ENCODE measurements around the gene IRX4. TPM values are rescaled to one million over a fixed set of nuclear protein-coding genes. Genes with fewer than 3 reads are reported as not detected.

IRX4 gene
- total and polyA plus RNA-seq, 2 of the 4 experiments (the other 2 are of a cell fraction), result not detected

DNA sequence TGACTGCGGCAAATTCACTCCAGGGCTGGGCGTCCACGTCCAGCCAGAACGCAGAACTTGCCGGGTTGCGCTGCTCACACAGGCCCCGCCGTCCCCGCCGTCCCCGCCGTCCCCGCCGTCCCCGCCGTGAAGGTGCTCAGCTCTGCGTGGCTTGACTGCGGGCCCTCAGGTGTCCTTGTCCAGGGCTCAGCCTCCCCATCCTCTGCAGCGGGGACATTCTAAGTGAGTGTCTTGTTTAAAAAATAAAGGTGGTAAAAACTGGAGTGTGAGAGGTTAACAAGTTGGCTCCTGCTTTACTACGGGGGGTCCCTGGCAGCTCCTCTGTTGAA is 14.9 kb downstream of the IRX4 start:
- TF ChIP-seq, protein P1, sequence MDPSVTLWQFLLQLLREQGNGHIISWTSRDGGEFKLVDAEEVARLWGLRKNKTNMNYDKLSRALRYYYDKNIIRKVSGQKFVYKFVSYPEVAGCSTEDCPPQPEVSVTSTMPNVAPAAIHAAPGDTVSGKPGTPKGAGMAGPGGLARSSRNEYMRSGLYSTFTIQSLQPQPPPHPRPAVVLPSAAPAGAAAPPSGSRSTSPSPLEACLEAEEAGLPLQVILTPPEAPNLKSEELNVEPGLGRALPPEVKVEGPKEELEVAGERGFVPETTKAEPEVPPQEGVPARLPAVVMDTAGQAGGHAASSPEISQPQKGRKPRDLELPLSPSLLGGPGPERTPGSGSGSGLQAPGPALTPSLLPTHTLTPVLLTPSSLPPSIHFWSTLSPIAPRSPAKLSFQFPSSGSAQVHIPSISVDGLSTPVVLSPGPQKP (IDR thresholded peaks at IDR 0.05; ENCODE audit: borderline replicate concordance, low read depth, low read length), result no peak
- no peak for TF ChIP-seq MAFK (IDR thresholded peaks at IDR 0.05; ENCODE audit: low read depth, low read length)
- TF ChIP-seq MXI1 (IDR thresholded peaks at IDR 0.05; ENCODE audit: borderline replicate concordance, low read depth, low read length), result no peak
- TF ChIP-seq, protein P2, sequence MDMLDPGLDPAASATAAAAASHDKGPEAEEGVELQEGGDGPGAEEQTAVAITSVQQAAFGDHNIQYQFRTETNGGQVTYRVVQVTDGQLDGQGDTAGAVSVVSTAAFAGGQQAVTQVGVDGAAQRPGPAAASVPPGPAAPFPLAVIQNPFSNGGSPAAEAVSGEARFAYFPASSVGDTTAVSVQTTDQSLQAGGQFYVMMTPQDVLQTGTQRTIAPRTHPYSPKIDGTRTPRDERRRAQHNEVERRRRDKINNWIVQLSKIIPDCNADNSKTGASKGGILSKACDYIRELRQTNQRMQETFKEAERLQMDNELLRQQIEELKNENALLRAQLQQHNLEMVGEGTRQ (IDR thresholded peaks at IDR 0.05; ENCODE audit: low read depth, low read length), result no peak
- TF ChIP-seq MAZ (IDR thresholded peaks at IDR 0.05; ENCODE audit: borderline replicate concordance, low read depth, low read length), result no peak
- no peak for TF ChIP-seq POLR2A (IDR thresholded peaks at IDR 0.05; ENCODE audit: low read depth, low read length)
- TF ChIP-seq RAD21 (IDR thresholded peaks at IDR 0.05; ENCODE audit: low read length), result no peak
- no peak for TF ChIP-seq BHLHE40 (IDR thresholded peaks at IDR 0.05; ENCODE audit: low read depth, low read length)
- H2BK5ac ChIP-seq (ENCODE audit: low read depth, low read length, poor library complexity, severe bottlenecking), result no peak overlapping the region
- WGBS, 2 experiments (ENCODE audit: extremely low coverage in 2 of 2, insufficient read length in 1 of 2), result no CpG with 5 or more reads among the region's 20 CpGs
- H3K27ac ChIP-seq (ENCODE audit: insufficient read depth, low read length), result no peak overlapping the region
- no peak overlapping the region for H2AFZ ChIP-seq (replicated peaks; ENCODE audit: low read length, poor library complexity)
- no peak overlapping the region for H2BK15ac ChIP-seq (ENCODE audit: low read depth, low read length)
- H3K4ac ChIP-seq (ENCODE audit: low read depth, low read length), result no peak overlapping the region
- no peak overlapping the region for H2AK9ac ChIP-seq (replicated peaks; ENCODE audit: low read depth, low read length, poor library complexity)
- no peaks in the 10 kb centered on the region for H3K79me1 ChIP-seq (ENCODE audit: low read depth in 1 of 2, low read length in 2 of 2)
- no peaks in the 10 kb centered on the region; the same call in 1 of the 2 replicates for H4K20me1 ChIP-seq (ENCODE audit: insufficient read depth, low read length)
- no peaks in the 10 kb centered on the region for H3K36me3 ChIP-seq (ENCODE audit: control insufficient read depth, insufficient read depth, low read length)
- no TSS peak for BruUV-seq (replicated peaks)
- ChIA-PET CTCF (no interaction called here), POLR2A (ENCODE audit: unreplicated experiment) (no interaction called here)
- dilution Hi-C loops (cut with HindIII; ENCODE audit: low sequenced_read_pairs, unreplicated experiment) (no loop called here), intact Hi-C loops (cut with micrococcal nuclease) (no loop called here), in situ Hi-C loops (cut with MboI; ENCODE audit: low sequenced_read_pairs) (no loop called here)
- no peak overlapping the region for H4K91ac ChIP-seq (ENCODE audit: insufficient read depth, low read depth, low read length)
- no peaks in the 10 kb centered on the region for H3K9me1 ChIP-seq (ENCODE audit: insufficient read depth, low read length)
- DNase-seq (no peak), ATAC-seq (ENCODE audit: low read depth) (no peak)
- H3K9me3 ChIP-seq (ENCODE audit: control insufficient read depth, insufficient read depth, low read length), result no peaks in the 10 kb centered on the region
- peaks cover 37% of the 10 kb centered on the region for H3K27me3 ChIP-seq (ENCODE audit: control insufficient read depth, insufficient read depth, low read length)
- no peak overlapping the region for H3K4me3 ChIP-seq (ENCODE audit: insufficient read depth, low read depth, low read length)
- H3K4me2 ChIP-seq (ENCODE audit: low read depth, low read length), result no peak overlapping the region
- no peaks in the 10 kb centered on the region for H3K4me1 ChIP-seq (ENCODE audit: control insufficient read depth, insufficient read depth, low read length)
- no peak overlapping the region for H3K18ac ChIP-seq (ENCODE audit: low read depth, low read length)
- H3K14ac ChIP-seq (replicated peaks; ENCODE audit: low read depth, low read length), result no peak overlapping the region
- H3K9ac ChIP-seq (ENCODE audit: low read depth, low read length), result no peak overlapping the region
- no peak overlapping the region for H3K56ac ChIP-seq (ENCODE audit: extremely low read depth, insufficient read depth, low read length)
- no peak overlapping the region for H4K5ac ChIP-seq (ENCODE audit: low read depth, low read length)
- no peak overlapping the region for H2AK5ac ChIP-seq (ENCODE audit: low read depth, low read length)
- H3K23ac ChIP-seq (ENCODE audit: low read depth, low read length), result no peak overlapping the region
- H2BK20ac ChIP-seq (ENCODE audit: low read depth, low read length), result no peak overlapping the region
- H2BK120ac ChIP-seq (ENCODE audit: low read depth, low read length), result no peak overlapping the region
- H4K8ac ChIP-seq (ENCODE audit: low read depth in 2 of 2, low read length in 2 of 2), result no peak overlapping the region
